HepG2 (cell line): ENCODE measurements around the gene EFEMP2. TPM values are rescaled to one million over a fixed set of nuclear protein-coding genes. Genes with fewer than 3 reads are reported as not detected.

ENCODE experiments used
- GABPA ChIP-seq, 2 experiments: IDR thresholded peaks; 2 replicates each; pipeline ENCODE4 v1.6.1; 2011 to 2016; ENCODE audit warnings: low read depth in 2 of 2, low read length in 1 of 2, missing biosample characterization in 1 of 2, missing genetic modification characterization in 1 of 2
- RELA ChIP-seq: sonication (generic); formaldehyde crosslinking; IDR thresholded peaks from 2 replicates; pipeline ENCODE4 v1.4.0; 2020; ENCODE audit warnings: missing genetic modification reagents
- SSRP1 ChIP-seq: IDR thresholded peaks from 2 replicates; pipeline ENCODE4 v1.6.1; 2016; ENCODE audit warnings: control low read depth
- STAT5B ChIP-seq: sonication (generic); formaldehyde crosslinking; IDR thresholded peaks from 2 replicates; pipeline ENCODE4 v1.4.0; 2020; ENCODE audit warnings: missing genetic modification reagents
- TBP ChIP-seq: sonication (generic); formaldehyde crosslinking; IDR thresholded peaks from 2 replicates; pipeline ENCODE4 v1.5.0; 2020; ENCODE audit warnings: missing genetic modification reagents
- ZBTB42 ChIP-seq: sonication (generic); formaldehyde crosslinking; IDR thresholded peaks from 2 replicates; pipeline ENCODE4 v1.5.0; 2020; ENCODE audit warnings: mild to moderate bottlenecking, missing genetic modification reagents
- ZHX2 ChIP-seq, 2 experiments: sonication (generic) in 1 of 2; formaldehyde crosslinking in 1 of 2; IDR thresholded peaks; 2 replicates each; pipeline versions ENCODE4 v1.6.1 to v1.9.0; 2014 to 2022; ENCODE audit warnings: antibody characterized with exemption in 1 of 2, borderline replicate concordance in 1 of 2, inconsistent platforms in 1 of 2, low read depth in 1 of 2, missing genetic modification reagents in 1 of 2
- ZNF331 ChIP-seq: sonication (generic); formaldehyde crosslinking; IDR thresholded peaks from 2 replicates; pipeline ENCODE4 v1.4.0; 2020; ENCODE audit warnings: missing genetic modification reagents
- ZNF354B ChIP-seq: sonication (generic); formaldehyde crosslinking; IDR thresholded peaks from 2 replicates; pipeline ENCODE4 v1.8.0; 2022; ENCODE audit warnings: mild to moderate bottlenecking, missing genetic modification reagents
- ZNF574 ChIP-seq: sonication (generic); formaldehyde crosslinking; IDR thresholded peaks from 2 replicates; pipeline ENCODE4 v1.4.0; 2020; ENCODE audit warnings: missing genetic modification reagents
- ZNF670 ChIP-seq: sonication (generic); formaldehyde crosslinking; IDR thresholded peaks from 2 replicates; pipeline ENCODE4 v1.8.0; 2022; ENCODE audit warnings: mild to moderate bottlenecking, missing genetic modification reagents, borderline replicate concordance
- ZNF800 ChIP-seq: sonication (generic); formaldehyde crosslinking; IDR thresholded peaks from 2 replicates; pipeline ENCODE4 v1.4.0; 2020; ENCODE audit warnings: missing genetic modification reagents
- ZSCAN5A ChIP-seq: sonication (generic); formaldehyde crosslinking; IDR thresholded peaks from 2 replicates; pipeline ENCODE4 v1.8.0; 2022; ENCODE audit warnings: mild to moderate bottlenecking, missing genetic modification reagents, borderline replicate concordance
- polyA plus RNA-seq, 8 experiments: library from polyadenylated mRNA; depleted of rRNA in 3 of 8; stranded (reverse) in 7 of 8; unstranded in 1 of 8; fragments of >200 nt; fragmentation: Illumina TruSeq in 4 of 8; extraction: Trizol in 4 of 8; gene quantifications; 2 replicates each; pipeline versions ENCODE4 v1.2.1 to v1.2.3, GENCODE V29; 2011 to 2016; ENCODE audit warnings: low read depth in 4 of 8, missing spikeins in 1 of 8, mixed read lengths in 1 of 8; ENCODE audit not compliant: insufficient read depth in 1 of 8
- total RNA-seq, 5 experiments: library from RNA; depleted of rRNA; stranded (reverse); fragments of >200 nt; fragmentation: Illumina TruSeq; extraction: Trizol; gene quantifications; 2 replicates each; pipeline ENCODE4 v1.2.3, GENCODE V29; 2016; ENCODE audit warnings: low read depth in 1 of 5

EFEMP2 gene
- total and polyA plus RNA-seq, 2 of the 13 experiments (the other 11 are each of a cell fraction or from before 2014, with no cell fraction given): 7.4 to 29.7 TPM

- TF ChIP-seq ZHX2 (IDR thresholded peaks at IDR 0.05; ENCODE audit: low read depth) (no peak; the same call in 1 of the 2 replicates), ZHX2 (CRISPR knock-in tag; IDR thresholded peaks at IDR 0.05; ENCODE audit: borderline replicate concordance) (peak; percentile 94), GABPA (IDR thresholded peaks at IDR 0.05; ENCODE audit: low read depth, low read length) (no peak), GABPA (CRISPR knock-in tag; IDR thresholded peaks at IDR 0.05; ENCODE audit: low read depth) (no peak), ZNF354B (no peak), ZNF800 (CRISPR knock-in tag) (peak; percentile 74; the same call in 1 of the 2 replicates), ZNF670 (CRISPR knock-in tag) (no peak), ZNF574 (CRISPR knock-in tag) (peak; percentile 80), ZBTB42 (CRISPR knock-in tag) (no peak), TBP (no peak), SSRP1 (no peak), ZNF331 (CRISPR knock-in tag) (no peak; the same call in 1 of the 2 replicates), STAT5B (CRISPR knock-in tag) (no peak), ZSCAN5A (0 out of 2 replicates have a peak, but pooled peaks have one; percentile 54), RELA (CRISPR knock-in tag) (0 out of 2 replicates have a peak, but pooled peaks have one; percentile 52)
These were observed 18.0 kb upstream of the EFEMP2 start, which contains the start of gene CCDC85B (continued) for GRCh38 chr11:65890324-65891218.
